ENCODE results near the gene SNRNP25. TPM values are rescaled to one million over a fixed set of nuclear protein-coding genes. Genes with fewer than 3 reads are reported as not detected.

The SNRNP25 gene
- polyA plus RNA-seq, 3 donors: 18.5 to 32.2 (median 31.6) TPM

DNA sequence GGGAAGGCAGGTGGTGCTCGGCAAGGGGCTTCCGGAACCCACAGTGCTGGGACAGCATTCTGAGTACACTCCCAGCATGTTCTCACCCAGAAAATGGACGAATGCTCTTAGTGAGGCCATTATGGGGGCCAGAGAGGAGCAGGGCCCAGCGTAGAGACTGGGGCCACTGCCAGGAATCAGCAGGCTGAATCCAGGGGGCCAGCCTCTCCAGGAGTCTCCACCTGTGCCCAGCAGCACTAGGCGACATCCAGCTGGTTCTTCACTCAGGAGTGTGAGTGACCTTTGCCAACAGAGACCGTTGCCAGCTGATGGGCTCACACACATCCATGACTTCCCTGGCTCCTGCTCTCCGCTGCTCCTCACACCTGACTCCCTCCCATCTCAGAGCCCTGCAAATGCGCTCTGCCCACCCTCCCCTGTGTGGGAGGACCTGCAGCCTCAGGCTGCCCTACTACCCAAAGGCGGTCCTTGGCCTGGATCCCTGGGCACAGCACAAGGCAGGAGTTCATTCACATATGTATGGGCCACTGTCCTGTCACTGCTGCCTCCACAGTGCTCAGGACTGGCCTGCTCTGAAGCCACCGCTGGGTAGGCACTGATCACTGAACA is 13.7 kb downstream of the SNRNP25 start:
- DNase-seq: no peak
- peaks cover 0 to 7% (median 0%) of the 10 kb centered on the region in 7 donors for H3K9me3 Mint-ChIP-seq
- 94% methylated on average over 10 of the region's 10 CpGs for WGBS (ENCODE audit: insufficient coverage)

DNA sequence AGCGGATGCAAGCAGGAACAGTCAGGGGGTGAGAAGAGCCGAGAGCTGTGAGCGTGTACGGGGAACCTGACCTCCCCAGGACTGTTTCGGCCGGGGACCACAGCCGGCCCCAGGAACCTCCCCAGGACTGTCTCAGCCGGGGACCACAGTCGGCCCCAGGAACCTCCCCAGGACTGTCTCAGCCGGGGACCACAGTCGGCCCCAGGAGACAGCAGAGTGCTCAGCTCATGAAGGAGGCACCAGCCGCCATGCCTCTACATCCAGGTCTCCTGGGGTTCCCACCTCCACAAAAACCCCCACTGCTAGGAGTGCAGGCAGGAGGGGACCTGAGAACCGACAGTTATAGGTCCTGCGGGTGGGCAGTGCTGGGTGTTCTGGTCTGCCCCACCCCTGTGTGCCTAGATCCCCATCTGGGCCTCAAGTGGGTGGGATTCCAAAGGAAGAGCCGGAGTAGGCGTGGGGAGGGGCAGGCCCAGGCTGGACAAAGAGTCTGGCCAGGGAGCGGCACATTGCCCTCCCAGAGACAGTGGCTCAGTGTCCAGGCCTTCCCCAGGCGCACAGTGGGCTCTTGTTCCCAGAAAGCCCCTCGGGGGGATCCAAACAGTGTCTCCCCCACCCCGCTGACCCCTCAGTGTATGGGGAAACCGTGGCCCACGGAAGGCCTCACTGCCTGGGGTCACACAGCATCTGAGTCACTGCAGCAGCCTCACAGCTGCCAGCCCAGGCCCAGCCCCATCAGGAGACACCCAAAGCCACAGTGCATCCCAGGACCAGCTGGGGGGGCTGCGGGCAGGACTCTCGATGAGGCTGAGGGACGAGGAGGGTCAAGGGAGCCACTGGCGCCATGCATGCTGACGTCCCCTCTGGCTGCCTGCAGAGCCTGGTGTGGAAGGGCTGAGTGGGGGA is 14.5 kb downstream of the SNRNP25 start:
- Mint-ChIP-seq H3K9me3 (peaks cover 0 to 9% (median 3%) of the 10 kb centered on the region in 7 donors), H3K27ac (no peak overlapping the region), H3K27me3 (ENCODE audit: low read depth in 3 of 3) (peaks cover 29 to 57% (median 35%) of the 10 kb centered on the region in 3 donors), H3K36me3 (peaks cover 0 to 3% of the 10 kb centered on the region in 2 donors), H3K4me3 (no peak overlapping the region), H3K4me1 (peaks cover 12% of the 10 kb centered on the region)
- Histone ChIP-seq H3K27ac (ENCODE audit: low read depth in 1 of 2, low read length in 2 of 2) (no peak overlapping the region), H3K9ac (ENCODE audit: insufficient read depth, low read length, poor library complexity, severe bottlenecking) (no peak overlapping the region), H3K36me3 (replicated peaks in 1 of 2; ENCODE audit: control insufficient read depth in 1 of 2, insufficient read depth in 2 of 2, low read length in 2 of 2) (no peaks in the 10 kb centered on the region), H4K20me1 (ENCODE audit: insufficient read depth, low read length) (no peaks in the 10 kb centered on the region), H3K4me2 (replicated peaks; ENCODE audit: extremely low read depth, low read length, poor library complexity, severe bottlenecking) (no peak overlapping the region), H2AFZ (ENCODE audit: insufficient read depth, low read depth, low read length, poor library complexity, severe bottlenecking) (no peak overlapping the region), H3K4me3 (replicated peaks in 1 of 3; ENCODE audit: low read depth in 2 of 3, low read length in 3 of 3) (no peak overlapping the region), H3K9me3 (replicated peaks in 1 of 2; ENCODE audit: control insufficient read depth in 1 of 2, insufficient read depth in 1 of 2, low read length in 2 of 2) (peaks cover 0 to 5% of the 10 kb centered on the region in 2 donors), H3K27me3 (ENCODE audit: control insufficient read depth in 2 of 2, insufficient read depth in 2 of 2, low read length in 2 of 2) (peaks cover 10 to 35% of the 10 kb centered on the region in 2 donors), H3K79me2 (ENCODE audit: insufficient read depth, low read length) (no peaks in the 10 kb centered on the region), H3K4me1 (ENCODE audit: control insufficient read depth in 1 of 2, insufficient read depth in 2 of 2, low read length in 2 of 2) (peaks cover 3 to 5% of the 10 kb centered on the region in 2 donors)
- DNase-seq: no peak
- WGBS (ENCODE audit: insufficient coverage): 95% methylated on average over 22 of the region's 27 CpGs
- intact Hi-C loops (cut with micrococcal nuclease): no loop called here
- TF ChIP-seq, protein P1, sequence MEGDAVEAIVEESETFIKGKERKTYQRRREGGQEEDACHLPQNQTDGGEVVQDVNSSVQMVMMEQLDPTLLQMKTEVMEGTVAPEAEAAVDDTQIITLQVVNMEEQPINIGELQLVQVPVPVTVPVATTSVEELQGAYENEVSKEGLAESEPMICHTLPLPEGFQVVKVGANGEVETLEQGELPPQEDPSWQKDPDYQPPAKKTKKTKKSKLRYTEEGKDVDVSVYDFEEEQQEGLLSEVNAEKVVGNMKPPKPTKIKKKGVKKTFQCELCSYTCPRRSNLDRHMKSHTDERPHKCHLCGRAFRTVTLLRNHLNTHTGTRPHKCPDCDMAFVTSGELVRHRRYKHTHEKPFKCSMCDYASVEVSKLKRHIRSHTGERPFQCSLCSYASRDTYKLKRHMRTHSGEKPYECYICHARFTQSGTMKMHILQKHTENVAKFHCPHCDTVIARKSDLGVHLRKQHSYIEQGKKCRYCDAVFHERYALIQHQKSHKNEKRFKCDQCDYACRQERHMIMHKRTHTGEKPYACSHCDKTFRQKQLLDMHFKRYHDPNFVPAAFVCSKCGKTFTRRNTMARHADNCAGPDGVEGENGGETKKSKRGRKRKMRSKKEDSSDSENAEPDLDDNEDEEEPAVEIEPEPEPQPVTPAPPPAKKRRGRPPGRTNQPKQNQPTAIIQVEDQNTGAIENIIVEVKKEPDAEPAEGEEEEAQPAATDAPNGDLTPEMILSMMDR (IDR thresholded peaks at IDR 0.05): no peak

More for the DNA sequence above, 13.7 kb downstream of the SNRNP25 start:
- Histone ChIP-seq H3K4me1 (ENCODE audit: control insufficient read depth in 1 of 2, insufficient read depth in 2 of 2, low read length in 2 of 2) (peaks cover 0 to 3% of the 10 kb centered on the region in 2 donors), H3K27ac (ENCODE audit: low read depth in 1 of 2, low read length in 2 of 2) (no peak overlapping the region), H3K79me2 (ENCODE audit: insufficient read depth, low read length) (no peaks in the 10 kb centered on the region), H2AFZ (ENCODE audit: insufficient read depth, low read depth, low read length, poor library complexity, severe bottlenecking) (no peak overlapping the region), H3K9me3 (replicated peaks in 1 of 2; ENCODE audit: control insufficient read depth in 1 of 2, insufficient read depth in 1 of 2, low read length in 2 of 2) (no peaks in the 10 kb centered on the region), H3K4me2 (replicated peaks; ENCODE audit: extremely low read depth, low read length, poor library complexity, severe bottlenecking) (no peak overlapping the region), H3K27me3 (ENCODE audit: control insufficient read depth in 2 of 2, insufficient read depth in 2 of 2, low read length in 2 of 2) (peaks cover 4 to 29% of the 10 kb centered on the region in 2 donors), H4K20me1 (ENCODE audit: insufficient read depth, low read length) (no peaks in the 10 kb centered on the region), H3K36me3 (replicated peaks in 1 of 2; ENCODE audit: control insufficient read depth in 1 of 2, insufficient read depth in 2 of 2, low read length in 2 of 2) (no peaks in the 10 kb centered on the region), H3K4me3 (replicated peaks in 1 of 3; ENCODE audit: low read depth in 2 of 3, low read length in 3 of 3) (no peak overlapping the region), H3K9ac (ENCODE audit: insufficient read depth, low read length, poor library complexity, severe bottlenecking) (no peak overlapping the region)
- H3K4me3 Mint-ChIP-seq: no peak overlapping the region
- H3K36me3 Mint-ChIP-seq: no peaks in the 10 kb centered on the region
- peaks cover 9% of the 10 kb centered on the region for H3K4me1 Mint-ChIP-seq
- intact Hi-C loops (cut with micrococcal nuclease): no loop called here
- H3K27me3 Mint-ChIP-seq (ENCODE audit: low read depth in 3 of 3): peaks cover 25 to 50% (median 31%) of the 10 kb centered on the region in 3 donors
- H3K27ac Mint-ChIP-seq: no peak overlapping the region
- TF ChIP-seq, protein P1 (IDR thresholded peaks at IDR 0.05): no peak

Measured in CD14-positive monocyte (primary cell).